ENCODE data around the gene SETD1A.

DNA sequence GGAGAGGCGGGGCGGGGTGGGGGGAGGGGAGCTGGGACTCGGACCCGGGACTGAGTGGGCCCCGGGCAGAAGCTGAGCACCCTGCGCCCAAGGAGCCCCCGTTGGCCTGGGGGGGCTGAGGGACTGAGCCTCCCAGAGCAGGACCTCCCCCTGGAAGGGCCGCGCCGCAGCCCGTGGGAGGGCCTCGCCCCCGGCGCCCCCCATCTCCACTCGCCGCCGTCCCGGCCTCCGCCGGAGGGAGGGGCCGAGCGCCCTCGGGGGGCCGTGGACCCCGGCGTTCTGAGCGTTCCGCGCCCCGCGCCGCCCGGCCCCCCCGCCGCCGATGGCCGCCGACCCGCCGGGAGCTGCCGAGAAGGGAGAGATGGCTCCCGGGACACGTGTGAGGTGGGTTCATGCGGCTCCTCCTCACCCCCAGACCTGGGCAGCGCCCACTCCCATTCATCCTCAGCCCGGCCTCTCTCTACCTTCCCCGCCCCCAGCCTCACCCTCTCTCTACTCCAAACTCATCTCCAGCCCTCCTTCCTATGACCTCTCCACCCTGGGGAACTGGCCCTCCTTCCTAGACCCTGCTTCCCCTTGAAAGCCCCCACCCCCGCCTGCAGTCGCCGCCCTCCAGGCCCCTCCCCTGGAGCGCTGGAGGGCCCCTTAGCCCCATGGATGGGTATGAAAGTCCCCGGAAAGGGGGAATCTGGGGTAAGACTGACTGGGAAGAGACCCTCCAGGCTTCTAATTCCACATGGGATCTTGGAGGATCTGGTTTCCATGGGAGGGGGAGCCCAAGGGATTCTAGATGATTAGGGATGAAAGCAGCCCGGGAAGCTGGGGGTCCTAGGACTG, 33.3 kb upstream of the SETD1A start:
- TF ChIP-seq EP300 (IDR thresholded peaks at IDR 0.05) (no peak), POLR2A (IDR thresholded peaks at IDR 0.05) (no peak), POLR2AphosphoS5 (IDR thresholded peaks at IDR 0.05) (no peak)
- TF ChIP-seq, protein P1, sequence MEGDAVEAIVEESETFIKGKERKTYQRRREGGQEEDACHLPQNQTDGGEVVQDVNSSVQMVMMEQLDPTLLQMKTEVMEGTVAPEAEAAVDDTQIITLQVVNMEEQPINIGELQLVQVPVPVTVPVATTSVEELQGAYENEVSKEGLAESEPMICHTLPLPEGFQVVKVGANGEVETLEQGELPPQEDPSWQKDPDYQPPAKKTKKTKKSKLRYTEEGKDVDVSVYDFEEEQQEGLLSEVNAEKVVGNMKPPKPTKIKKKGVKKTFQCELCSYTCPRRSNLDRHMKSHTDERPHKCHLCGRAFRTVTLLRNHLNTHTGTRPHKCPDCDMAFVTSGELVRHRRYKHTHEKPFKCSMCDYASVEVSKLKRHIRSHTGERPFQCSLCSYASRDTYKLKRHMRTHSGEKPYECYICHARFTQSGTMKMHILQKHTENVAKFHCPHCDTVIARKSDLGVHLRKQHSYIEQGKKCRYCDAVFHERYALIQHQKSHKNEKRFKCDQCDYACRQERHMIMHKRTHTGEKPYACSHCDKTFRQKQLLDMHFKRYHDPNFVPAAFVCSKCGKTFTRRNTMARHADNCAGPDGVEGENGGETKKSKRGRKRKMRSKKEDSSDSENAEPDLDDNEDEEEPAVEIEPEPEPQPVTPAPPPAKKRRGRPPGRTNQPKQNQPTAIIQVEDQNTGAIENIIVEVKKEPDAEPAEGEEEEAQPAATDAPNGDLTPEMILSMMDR (IDR thresholded peaks at IDR 0.05) = no peak

Data from upper lobe of left lung (tissue), 4 donors.